Mesendoderm (in vitro differentiated cells): ENCODE data around the gene SCN4A.

Experiments used
- DNase-seq: peaks from one replicate; pipeline ENCODE4 v3.0.0; 2013
- H2AK5ac ChIP-seq: 2 replicates; pipeline ENCODE4 v1.6.1; 2013; ENCODE audit warnings: low read length, inconsistent platforms
- H2BK120ac ChIP-seq: 2 replicates; pipeline ENCODE4 v1.6.1; 2013; ENCODE audit warnings: low read depth, mild to moderate bottlenecking, low read length, moderate library complexity, mixed read lengths
- H2BK15ac ChIP-seq: replicated peaks from 2 replicates; pipeline ENCODE4 v1.6.1; 2013; ENCODE audit warnings: low read depth, mild to moderate bottlenecking, moderate library complexity
- H2BK5ac ChIP-seq: 2 replicates; pipeline ENCODE4 v1.6.1; 2013; ENCODE audit warnings: low read length, inconsistent platforms
- H3K18ac ChIP-seq: 2 replicates; pipeline ENCODE4 v1.6.1; 2013; ENCODE audit warnings: mild to moderate bottlenecking, low read length, mixed read lengths
- H3K23ac ChIP-seq: one replicate; pipeline ENCODE4 v1.6.1; 2013; ENCODE audit warnings: low read length
- H3K27ac ChIP-seq: 2 replicates; pipeline ENCODE4 v1.5.1; 2013; ENCODE audit warnings: low read depth, mild to moderate bottlenecking, inconsistent platforms, low read length, moderate library complexity
- H3K27me3 ChIP-seq: 2 replicates; pipeline ENCODE4 v1.6.1; 2013; ENCODE audit warnings: low read length, control low read depth, mild to moderate bottlenecking, inconsistent platforms; ENCODE audit not compliant: insufficient read depth, poor library complexity
- H3K36me3 ChIP-seq: 2 replicates; pipeline ENCODE4 v1.6.1; 2013; ENCODE audit warnings: low read length, inconsistent platforms; ENCODE audit not compliant: control insufficient read depth, insufficient read depth
- H3K4ac ChIP-seq: one replicate; pipeline ENCODE4 v1.6.1; 2013; ENCODE audit warnings: low read depth, mild to moderate bottlenecking, low read length, moderate library complexity
- H3K4me1 ChIP-seq: 2 replicates; pipeline ENCODE4 v1.6.1; 2013; ENCODE audit warnings: low read depth, low read length, inconsistent platforms; ENCODE audit not compliant: control insufficient read depth
- H3K4me2 ChIP-seq: 2 replicates; pipeline ENCODE4 v1.6.1; 2013; ENCODE audit warnings: low read length
- H3K4me3 ChIP-seq: 2 replicates; pipeline ENCODE4 v1.5.1; 2013; ENCODE audit warnings: mild to moderate bottlenecking, low read length
- H3K56ac ChIP-seq: one replicate; pipeline ENCODE4 v1.6.1; 2013; ENCODE audit warnings: low read length
- H3K79me1 ChIP-seq: 2 replicates; pipeline ENCODE4 v1.6.1; 2013; ENCODE audit warnings: low read length, inconsistent platforms
- H3K79me2 ChIP-seq: 2 replicates; pipeline ENCODE4 v1.6.1; 2013; ENCODE audit warnings: mild to moderate bottlenecking, low read length; ENCODE audit not compliant: control insufficient read depth, insufficient read depth
- H3K9ac ChIP-seq: 2 replicates; pipeline ENCODE4 v1.6.1; 2013; ENCODE audit warnings: low read length, inconsistent platforms
- H4K5ac ChIP-seq: one replicate; pipeline ENCODE4 v1.6.1; 2013; ENCODE audit warnings: low read length
- H4K8ac ChIP-seq: one replicate; pipeline ENCODE4 v1.6.1; 2013; ENCODE audit warnings: low read depth, mild to moderate bottlenecking, control low read depth, low read length, moderate library complexity
- WGBS: extraction: QIAGEN DNeasy Blood & Tissue Kit; methylation state at CpG from one replicate; pipeline ENCODE4 v1.1.7; 2013; ENCODE audit warnings: low lambda C conversion rate, missing lambda C conversion rate; ENCODE audit not compliant: insufficient coverage; ENCODE audit errors: extremely low coverage; 5-methylcytosine and 5-hydroxymethylcytosine counted together

The SCN4A gene

DNA sequence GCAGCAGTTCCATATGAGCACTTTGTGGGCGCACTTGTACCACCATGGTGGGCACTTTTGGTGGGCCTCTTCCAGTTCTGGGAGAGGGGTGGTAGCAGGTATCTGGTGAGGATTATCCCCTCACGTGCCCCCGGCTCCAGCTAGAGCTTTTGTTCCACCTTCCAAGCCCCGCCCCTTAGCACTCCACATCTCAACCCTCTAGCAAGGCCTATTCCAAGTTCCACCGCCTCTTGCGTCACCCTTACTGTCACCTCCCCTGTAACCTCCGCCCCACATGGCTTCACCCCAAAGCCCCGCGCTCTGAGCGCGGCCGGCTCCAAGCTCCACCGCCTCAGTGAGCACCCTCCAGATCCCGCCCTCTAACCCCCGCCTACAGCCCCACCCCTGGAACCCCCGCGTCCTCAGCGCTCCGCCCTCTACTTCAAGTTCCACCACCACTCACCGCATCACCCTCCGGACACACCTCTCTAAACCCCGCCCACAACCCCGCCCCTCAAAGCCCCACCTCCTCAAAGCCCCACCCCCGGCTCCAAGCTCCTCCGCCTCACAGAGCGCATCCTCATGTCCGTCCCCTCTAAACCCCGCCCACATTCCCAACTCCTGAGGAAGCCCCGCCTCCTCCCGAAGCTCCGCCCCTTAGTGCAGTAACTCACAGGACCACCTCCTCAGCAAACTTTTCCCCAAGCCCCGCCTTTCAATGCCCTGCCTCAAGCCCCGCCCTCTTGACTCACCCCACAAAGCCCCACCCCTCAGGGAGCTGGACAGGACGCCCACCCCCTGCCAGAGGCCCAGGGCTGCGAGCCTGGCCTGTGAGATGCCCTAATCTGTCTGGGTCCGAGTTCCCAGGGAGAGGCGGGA is 11.1 kb downstream of the SCN4A start:
- no peak overlapping the region for H3K18ac ChIP-seq
- H2AK5ac ChIP-seq: no peak overlapping the region
- H3K56ac ChIP-seq: peak overlapping the region; percentile 37
- no peak overlapping the region for H2BK15ac ChIP-seq
- no peaks in the 10 kb centered on the region for H3K36me3 ChIP-seq
- peak; percentile 98 for DNase-seq
- H4K5ac ChIP-seq: no peak overlapping the region
- no peak overlapping the region for H3K4ac ChIP-seq
- H3K79me2 ChIP-seq: no peaks in the 10 kb centered on the region
- no peaks in the 10 kb centered on the region for H3K79me1 ChIP-seq
- no peak overlapping the region for H2BK5ac ChIP-seq
- peaks cover 6% of the 10 kb centered on the region for H3K4me1 ChIP-seq
- WGBS: no CpG with 5 or more reads among the region's 37 CpGs
- H3K9ac ChIP-seq: no peak overlapping the region
- H3K23ac ChIP-seq: no peak overlapping the region
- H3K27ac ChIP-seq: no peak overlapping the region
- no peak overlapping the region for H3K4me3 ChIP-seq
- peaks cover 4% of the 10 kb centered on the region for H3K27me3 ChIP-seq
- no peak overlapping the region for H4K8ac ChIP-seq
- H3K4me2 ChIP-seq: peak overlapping the region; percentile 48
- H2BK120ac ChIP-seq: no peak overlapping the region

GRCh38 chr17:63960430-63960829 is 12.3 kb downstream of the SCN4A start:
- WGBS: no CpG with 5 or more reads among the region's 7 CpGs
- Histone ChIP-seq H3K36me3 (no peaks in the 10 kb centered on the region), H3K9ac (no peak overlapping the region), H3K79me2 (no peaks in the 10 kb centered on the region), H3K18ac (no peak overlapping the region), H2BK15ac (no peak overlapping the region), H3K4ac (no peak overlapping the region), H3K79me1 (no peaks in the 10 kb centered on the region), H3K27ac (no peak overlapping the region), H2BK120ac (no peak overlapping the region), H2BK5ac (no peak overlapping the region), H3K4me2 (no peak overlapping the region), H3K27me3 (peaks cover 4% of the 10 kb centered on the region), H3K23ac (no peak overlapping the region), H4K8ac (no peak overlapping the region), H3K4me3 (no peak overlapping the region), H3K56ac (peak overlapping the region; percentile 34), H3K4me1 (peaks cover 6% of the 10 kb centered on the region), H2AK5ac (no peak overlapping the region), H4K5ac (no peak overlapping the region)
- peak; percentile 88 for DNase-seq

GRCh38 chr17:63960006-63960405 is 12.7 kb downstream of the SCN4A start:
- H4K5ac ChIP-seq: no peak overlapping the region
- H3K18ac ChIP-seq: no peak overlapping the region
- peak overlapping the region; percentile 34 for H3K56ac ChIP-seq
- no CpG with 5 or more reads among the region's 9 CpGs for WGBS
- H2BK5ac ChIP-seq: no peak overlapping the region
- no peaks in the 10 kb centered on the region for H3K36me3 ChIP-seq
- H3K4ac ChIP-seq: no peak overlapping the region
- H3K27me3 ChIP-seq: peaks cover 4% of the 10 kb centered on the region
- H3K23ac ChIP-seq: no peak overlapping the region
- no peak for DNase-seq
- no peak overlapping the region for H3K4me2 ChIP-seq
- no peak overlapping the region for H2AK5ac ChIP-seq
- H3K4me3 ChIP-seq: no peak overlapping the region
- H3K79me2 ChIP-seq: no peaks in the 10 kb centered on the region
- H3K9ac ChIP-seq: no peak overlapping the region
- H2BK120ac ChIP-seq: no peak overlapping the region
- no peak overlapping the region for H3K27ac ChIP-seq
- H3K4me1 ChIP-seq: peaks cover 6% of the 10 kb centered on the region
- no peaks in the 10 kb centered on the region for H3K79me1 ChIP-seq
- no peak overlapping the region for H2BK15ac ChIP-seq
- no peak overlapping the region for H4K8ac ChIP-seq

DNA sequence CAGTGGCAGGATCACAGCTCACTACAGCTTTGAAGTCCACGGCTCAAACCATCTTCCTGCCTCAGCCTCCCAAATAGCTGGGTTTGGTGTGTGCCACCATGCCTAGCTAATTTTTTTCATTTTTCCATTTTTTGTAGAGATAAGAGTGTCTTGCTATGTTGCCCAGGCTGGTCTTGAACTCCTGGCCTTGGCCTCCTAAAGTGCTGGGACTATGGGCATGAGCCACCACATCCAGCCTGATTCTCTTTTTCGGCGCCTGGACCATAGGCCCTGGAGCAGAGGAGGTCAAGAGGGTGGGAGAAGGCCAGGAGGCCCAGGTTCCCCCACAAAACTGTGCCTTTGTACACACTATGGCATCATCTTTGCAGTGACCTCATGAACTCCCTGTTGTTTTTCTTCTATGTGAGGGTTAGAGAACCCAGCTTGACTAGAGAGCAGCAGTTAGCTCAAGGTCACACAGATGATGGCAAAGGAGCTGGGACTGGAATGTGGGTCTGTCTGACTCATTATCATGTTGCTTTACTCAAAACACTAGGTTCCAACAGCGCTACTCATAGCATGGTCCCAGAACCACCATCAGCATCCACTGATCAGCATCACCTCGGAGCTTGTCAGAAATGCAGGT is 16.3 kb downstream of the SCN4A start:
- no peak overlapping the region for H4K8ac ChIP-seq
- no peak overlapping the region for H3K56ac ChIP-seq
- no peak overlapping the region for H2BK5ac ChIP-seq
- H3K79me1 ChIP-seq: no peaks in the 10 kb centered on the region
- no peak overlapping the region for H3K4me2 ChIP-seq
- H3K23ac ChIP-seq: no peak overlapping the region
- H3K27me3 ChIP-seq: peaks cover 4% of the 10 kb centered on the region
- no peak overlapping the region for H3K9ac ChIP-seq
- H3K4ac ChIP-seq: no peak overlapping the region
- H2BK15ac ChIP-seq: no peak overlapping the region
- H3K4me1 ChIP-seq: peaks cover 4% of the 10 kb centered on the region
- no peak overlapping the region for H2BK120ac ChIP-seq
- no peaks in the 10 kb centered on the region for H3K79me2 ChIP-seq
- WGBS: no CpG with 5 or more reads among the region's 5 CpGs
- H2AK5ac ChIP-seq: no peak overlapping the region
- DNase-seq: no peak
- H3K18ac ChIP-seq: no peak overlapping the region
- no peaks in the 10 kb centered on the region for H3K36me3 ChIP-seq
- H3K4me3 ChIP-seq: no peak overlapping the region
- no peak overlapping the region for H4K5ac ChIP-seq
- no peak overlapping the region for H3K27ac ChIP-seq

DNA sequence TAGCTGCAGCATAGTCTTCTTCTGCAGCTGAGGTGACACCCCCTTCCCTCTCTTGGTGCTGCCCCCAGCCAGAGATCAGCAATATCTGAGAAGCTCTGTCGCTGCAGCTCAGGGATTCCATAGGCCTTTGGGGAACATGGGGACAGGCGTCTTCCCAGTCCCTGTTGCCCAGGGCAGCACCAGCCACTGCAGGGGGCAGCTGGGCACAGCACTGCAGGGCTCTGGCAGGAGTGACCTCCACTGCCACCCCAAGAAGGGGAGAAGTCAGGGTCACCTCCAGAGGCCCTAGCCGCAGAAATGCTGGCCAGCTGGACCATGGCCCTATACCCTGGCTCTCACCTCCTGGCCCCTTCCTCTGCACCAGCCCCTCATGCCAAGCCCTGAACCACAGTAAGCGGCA is 16.9 kb downstream of the SCN4A start:
- no peak overlapping the region for H3K4me3 ChIP-seq
- H3K18ac ChIP-seq: no peak overlapping the region
- no peaks in the 10 kb centered on the region for H3K79me1 ChIP-seq
- H3K4me2 ChIP-seq: no peak overlapping the region
- no CpG with 5 or more reads among the region's 4 CpGs for WGBS
- no peak overlapping the region for H3K23ac ChIP-seq
- H3K9ac ChIP-seq: no peak overlapping the region
- DNase-seq: no peak
- H3K56ac ChIP-seq: no peak overlapping the region
- no peak overlapping the region for H4K8ac ChIP-seq
- no peak overlapping the region for H3K27ac ChIP-seq
- no peak overlapping the region for H2BK15ac ChIP-seq
- no peaks in the 10 kb centered on the region for H3K79me2 ChIP-seq
- H3K4me1 ChIP-seq: peaks cover 1% of the 10 kb centered on the region
- H3K27me3 ChIP-seq: peaks cover 4% of the 10 kb centered on the region
- H2BK120ac ChIP-seq: no peak overlapping the region
- H2BK5ac ChIP-seq: no peak overlapping the region
- H3K4ac ChIP-seq: no peak overlapping the region
- no peak overlapping the region for H2AK5ac ChIP-seq
- H4K5ac ChIP-seq: no peak overlapping the region
- H3K36me3 ChIP-seq: no peaks in the 10 kb centered on the region
